Hepatocyte (in vitro differentiated cells): Measurements from ENCODE around the gene PXDN. TPM values are rescaled to one million over a fixed set of nuclear protein-coding genes. Genes with fewer than 3 reads are reported as not detected.

Experiments
- DNase-seq: peaks from one replicate; pipeline ENCODE4 v3.0.0-alpha.2; 2016; ENCODE audit warnings: low spot score
- H2AFZ ChIP-seq: fragments of 200-600 bp; sonication (generic); 2 replicates; pipeline ENCODE4 v1.6.0; 2016; ENCODE audit warnings: antibody characterized with exemption, mild to moderate bottlenecking
- H3K27ac ChIP-seq: fragments of 200-600 bp; sonication (generic); 2 replicates; pipeline ENCODE4 v1.5.1; 2016; ENCODE audit warnings: mild to moderate bottlenecking
- H3K27me3 ChIP-seq: fragments of 200-600 bp; sonication (generic); 2 replicates; pipeline ENCODE4 v1.6.1; 2016
- H3K36me3 ChIP-seq: fragments of 200-600 bp; sonication (generic); replicated peaks from 2 replicates; pipeline ENCODE4 v1.5.1; 2016; ENCODE audit warnings: low read depth; ENCODE audit not compliant: insufficient read depth
- H3K4me1 ChIP-seq: fragments of 200-600 bp; sonication (generic); 2 replicates; pipeline ENCODE4 v1.5.1; 2016; ENCODE audit warnings: mild to moderate bottlenecking, moderate library complexity; ENCODE audit not compliant: insufficient read depth
- H3K4me2 ChIP-seq: fragments of 200-600 bp; sonication (generic); 2 replicates; pipeline ENCODE4 v1.6.0; 2016
- H3K4me3 ChIP-seq: fragments of 200-600 bp; sonication (generic); 2 replicates; pipeline ENCODE4 v1.5.1; 2016; ENCODE audit warnings: mild to moderate bottlenecking
- H3K79me2 ChIP-seq: fragments of 200-600 bp; sonication (generic); 2 replicates; pipeline ENCODE4 v1.6.0; 2017; ENCODE audit warnings: mild to moderate bottlenecking
- H3K9me2 ChIP-seq: fragments of 200-600 bp; sonication (generic); replicated peaks from 2 replicates; pipeline ENCODE4 v1.6.0; 2017; ENCODE audit warnings: mild to moderate bottlenecking; ENCODE audit not compliant: insufficient read depth
- H3K9me3 ChIP-seq: fragments of 200-600 bp; sonication (generic); 2 replicates; pipeline ENCODE4 v1.5.1; 2016; ENCODE audit warnings: low read depth, mild to moderate bottlenecking
- H4K20me1 ChIP-seq: fragments of 200-600 bp; sonication (generic); 2 replicates; pipeline ENCODE4 v1.6.0; 2016; ENCODE audit warnings: mild to moderate bottlenecking; ENCODE audit not compliant: insufficient read depth, poor library complexity, severe bottlenecking
- EZH2 ChIP-seq: fragments of 200-600 bp; sonication (generic); IDR thresholded peaks from 2 replicates; pipeline ENCODE4 v1.6.1; 2016; ENCODE audit warnings: antibody characterized with exemption, mild to moderate bottlenecking, borderline replicate concordance
- EZH2phosphoT487 ChIP-seq: fragments of 200-600 bp; sonication (generic); IDR thresholded peaks from one replicate; pipeline ENCODE4 v1.6.1; 2018; ENCODE audit warnings: antibody characterized with exemption, mild to moderate bottlenecking, low read depth, moderate library complexity; ENCODE audit not compliant: unreplicated experiment, severe bottlenecking
- WGBS: methylation state at CpG from one replicate; pipeline ENCODE4 v1.1.6; 2016; ENCODE audit warnings: low lambda C conversion rate; ENCODE audit errors: missing lambda C conversion rate; 5-methylcytosine and 5-hydroxymethylcytosine counted together
- polyA plus RNA-seq: library from polyadenylated mRNA; unstranded; fragments of >200 nt; fragmentation: Nextera tagmentation; extraction: Ambion mirVana; gene quantifications from 2 replicates; pipeline ENCODE4 v1.2.1, GENCODE V29; 2016
- total RNA-seq: library from RNA; depleted of rRNA; stranded (reverse); fragments of >200 nt; gene quantifications from 2 replicates; pipeline ENCODE4 v1.2.3, GENCODE V29; 2014
- TF ChIP-seq, protein P1 (sequence below): fragments of 200-600 bp; sonication (generic); IDR thresholded peaks from 2 replicates; pipeline ENCODE4 v1.5.1; 2016; ENCODE audit warnings: antibody characterized with exemption, mild to moderate bottlenecking; ENCODE audit not compliant: poor library complexity

The PXDN gene
- total and polyA plus RNA-seq, 2 experiments from 2014 or later, result 107 to 118 TPM

DNA sequence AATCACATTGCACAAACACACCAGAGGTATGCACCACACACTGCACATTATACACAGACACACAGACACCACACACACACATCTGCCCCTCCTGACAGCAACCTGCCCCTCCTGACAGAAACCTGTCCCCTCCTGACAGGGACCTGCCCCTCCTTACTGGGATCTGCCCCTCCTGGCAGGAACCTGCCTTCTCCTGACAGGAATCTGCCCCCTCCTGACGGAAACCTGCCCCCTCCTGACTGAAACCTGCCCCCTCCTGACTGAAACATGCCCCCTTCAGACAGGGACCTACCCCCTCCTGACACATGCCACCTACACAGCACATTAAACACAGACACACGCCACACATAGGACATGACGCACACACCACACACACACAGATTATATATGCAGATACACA is 88.9 kb downstream of the PXDN start:
- H3K36me3 ChIP-seq, result no peaks in the 10 kb centered on the region
- DNase-seq, result no peak
- no peak overlapping the region for H3K4me2 ChIP-seq
- no peaks in the 10 kb centered on the region for H3K9me2 ChIP-seq
- WGBS, result 96% methylated on average over 2 of the region's 3 CpGs
- no peaks in the 10 kb centered on the region for H4K20me1 ChIP-seq
- H3K79me2 ChIP-seq, result no peaks in the 10 kb centered on the region
- no peak overlapping the region for H3K27ac ChIP-seq
- H3K4me1 ChIP-seq, result no peaks in the 10 kb centered on the region
- no peaks in the 10 kb centered on the region for H3K9me3 ChIP-seq
- TF ChIP-seq EZH2 (no peak), EZH2phosphoT487 (no peak)
- TF ChIP-seq, protein P1, sequence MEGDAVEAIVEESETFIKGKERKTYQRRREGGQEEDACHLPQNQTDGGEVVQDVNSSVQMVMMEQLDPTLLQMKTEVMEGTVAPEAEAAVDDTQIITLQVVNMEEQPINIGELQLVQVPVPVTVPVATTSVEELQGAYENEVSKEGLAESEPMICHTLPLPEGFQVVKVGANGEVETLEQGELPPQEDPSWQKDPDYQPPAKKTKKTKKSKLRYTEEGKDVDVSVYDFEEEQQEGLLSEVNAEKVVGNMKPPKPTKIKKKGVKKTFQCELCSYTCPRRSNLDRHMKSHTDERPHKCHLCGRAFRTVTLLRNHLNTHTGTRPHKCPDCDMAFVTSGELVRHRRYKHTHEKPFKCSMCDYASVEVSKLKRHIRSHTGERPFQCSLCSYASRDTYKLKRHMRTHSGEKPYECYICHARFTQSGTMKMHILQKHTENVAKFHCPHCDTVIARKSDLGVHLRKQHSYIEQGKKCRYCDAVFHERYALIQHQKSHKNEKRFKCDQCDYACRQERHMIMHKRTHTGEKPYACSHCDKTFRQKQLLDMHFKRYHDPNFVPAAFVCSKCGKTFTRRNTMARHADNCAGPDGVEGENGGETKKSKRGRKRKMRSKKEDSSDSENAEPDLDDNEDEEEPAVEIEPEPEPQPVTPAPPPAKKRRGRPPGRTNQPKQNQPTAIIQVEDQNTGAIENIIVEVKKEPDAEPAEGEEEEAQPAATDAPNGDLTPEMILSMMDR, result no peak
- H3K27me3 ChIP-seq, result no peaks in the 10 kb centered on the region
- no peak overlapping the region for H3K4me3 ChIP-seq
- H2AFZ ChIP-seq, result no peak overlapping the region

DNA sequence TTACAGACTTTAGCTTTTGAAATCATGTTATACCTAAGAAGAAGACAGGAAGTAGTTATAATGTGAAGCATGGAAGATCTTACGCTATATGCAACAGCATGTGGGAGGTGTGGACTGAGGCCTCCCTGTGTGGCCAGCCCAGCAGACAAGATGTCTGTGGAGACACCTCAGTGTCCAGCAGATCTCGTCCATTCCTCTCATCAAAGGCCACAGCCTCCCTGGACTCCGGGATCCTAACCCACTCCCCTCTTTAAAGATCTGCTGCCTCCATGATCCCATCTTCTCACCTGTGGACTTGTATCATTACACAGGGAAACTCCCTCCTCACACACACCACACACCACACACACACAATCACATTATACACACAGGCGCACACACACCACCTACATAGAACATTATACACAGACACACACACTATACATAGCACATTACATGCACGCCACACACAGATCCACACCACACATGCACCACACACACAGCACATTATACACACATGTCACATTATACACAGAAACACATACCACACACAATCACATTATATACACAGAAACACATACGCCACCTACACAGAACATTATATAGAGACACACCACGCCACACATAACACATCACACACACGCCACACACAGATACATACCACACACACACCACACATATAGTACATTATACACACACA is 89.5 kb downstream of the PXDN start:
- H3K79me2 ChIP-seq, result no peaks in the 10 kb centered on the region
- TF ChIP-seq, protein P1, result no peak
- no peak for TF ChIP-seq EZH2phosphoT487
- TF ChIP-seq EZH2, result no peak
- H3K9me2 ChIP-seq, result no peaks in the 10 kb centered on the region
- H4K20me1 ChIP-seq, result no peaks in the 10 kb centered on the region
- WGBS, result 77% methylated on average over 8 of the region's 8 CpGs
- no peak overlapping the region for H3K27ac ChIP-seq
- no peaks in the 10 kb centered on the region for H3K36me3 ChIP-seq
- no peak overlapping the region for H2AFZ ChIP-seq
- no peak overlapping the region for H3K4me2 ChIP-seq
- no peaks in the 10 kb centered on the region for H3K4me1 ChIP-seq
- H3K9me3 ChIP-seq, result no peaks in the 10 kb centered on the region
- no peak overlapping the region for H3K4me3 ChIP-seq
- no peaks in the 10 kb centered on the region for H3K27me3 ChIP-seq
- DNase-seq, result no peak

GRCh38 chr2:1653956-1654695 is 90.2 kb downstream of the PXDN start:
- H3K27me3 ChIP-seq, result no peaks in the 10 kb centered on the region
- no peaks in the 10 kb centered on the region for H3K9me3 ChIP-seq
- H4K20me1 ChIP-seq, result no peaks in the 10 kb centered on the region
- H3K27ac ChIP-seq, result no peak overlapping the region
- no peaks in the 10 kb centered on the region for H3K79me2 ChIP-seq
- no peaks in the 10 kb centered on the region for H3K4me1 ChIP-seq
- WGBS, result 91% methylated on average over 14 of the region's 14 CpGs
- H3K4me2 ChIP-seq, result no peak overlapping the region
- no peaks in the 10 kb centered on the region for H3K36me3 ChIP-seq
- no peaks in the 10 kb centered on the region for H3K9me2 ChIP-seq
- TF ChIP-seq, protein P1, result no peak
- no peak for TF ChIP-seq EZH2phosphoT487
- TF ChIP-seq EZH2, result no peak
- DNase-seq, result no peak
- H2AFZ ChIP-seq, result no peak overlapping the region
- no peak overlapping the region for H3K4me3 ChIP-seq
